Panc1 (cell line): Measurements from ENCODE around the gene THSD7B. TPM values are rescaled to one million over a fixed set of nuclear protein-coding genes. Genes with fewer than 3 reads are reported as not detected.

Source experiments
- ATAC-seq: fragments of 200-7000 bp; cut with Tn5 transposase; 2 replicates; pipeline ENCODE4 v1.9.1; 2020; ENCODE audit warnings: mild to moderate bottlenecking, moderate library complexity
- BruUV-seq: library from RNA; stranded (reverse); fragments of 400-500 nt; replicated peaks from 2 replicates; lab custom pipeline; 2021; lab: Mats Ljungman, UMichigan
- CTCF ChIA-PET: fragments of 300-600 bp; sonication (Branson Sonifier 250); formaldehyde crosslinking; loops from one replicate; lab custom pipeline; 2022; ENCODE audit warnings: antibody characterized with exemption; lab: Charles Lee
- POLR2A ChIA-PET: fragments of 300-600 bp; sonication (Branson Sonifier 250); formaldehyde crosslinking; loops from one replicate; lab custom pipeline; 2022; ENCODE audit warnings: antibody characterized with exemption; lab: Charles Lee
- DNase-seq: peaks from one replicate; pipeline ENCODE4 v3.0.0-alpha.2; 2010; ENCODE audit warnings: low read depth, low spot score
- H3K27ac ChIP-seq: 2 replicates; pipeline ENCODE4 v1.5.1; 2011; ENCODE audit warnings: mild to moderate bottlenecking, low read length, inconsistent platforms
- H3K27me3 ChIP-seq: fragments of 200-500 bp; sonication (Bioruptor generic); 2 replicates; pipeline ENCODE4 v1.6.0; 2014; ENCODE audit warnings: low read length, inconsistent platforms; ENCODE audit not compliant: control insufficient read depth, insufficient read depth
- H3K36me3 ChIP-seq: fragments of 200-500 bp; sonication (Bioruptor generic); 2 replicates; pipeline ENCODE4 v1.5.1; 2014; ENCODE audit warnings: inconsistent platforms, mild to moderate bottlenecking, low read length, moderate library complexity; ENCODE audit not compliant: control insufficient read depth, insufficient read depth
- H3K4me1 ChIP-seq: 2 replicates; pipeline ENCODE4 v1.5.1; 2011; ENCODE audit warnings: inconsistent platforms, mild to moderate bottlenecking, low read length, moderate library complexity; ENCODE audit not compliant: control insufficient read depth, insufficient read depth
- H3K4me3 ChIP-seq, 2 experiments: 2 replicates each; pipeline ENCODE4 v1.5.1; 2011 to 2012; ENCODE audit warnings: low read depth in 2 of 2, low read length in 2 of 2, mild to moderate bottlenecking in 2 of 2, inconsistent platforms in 1 of 2, moderate library complexity in 1 of 2
- H3K9me3 ChIP-seq: fragments of 200-500 bp; sonication (Bioruptor generic); 2 replicates; pipeline ENCODE4 v1.5.1; 2014; ENCODE audit warnings: low read depth, mild to moderate bottlenecking, inconsistent platforms, low read length, moderate library complexity; ENCODE audit not compliant: control insufficient read depth, insufficient read depth
- CTCF ChIP-seq: fragments of 450-650 bp; IDR thresholded peaks from 2 replicates; pipeline ENCODE4 v1.5.1; 2017; ENCODE audit warnings: mild to moderate bottlenecking
- POLR2AphosphoS5 ChIP-seq: IDR thresholded peaks from 2 replicates; pipeline ENCODE4 v1.6.1; 2012; ENCODE audit warnings: mild to moderate bottlenecking, low read depth, low read length, moderate library complexity
- REST ChIP-seq, 2 experiments: IDR thresholded peaks; 2 replicates each; pipeline ENCODE4 v1.6.1; 2011 to 2012; ENCODE audit warnings: low read depth in 2 of 2, control low read depth in 1 of 2, low read length in 1 of 2, mild to moderate bottlenecking in 1 of 2, moderate library complexity in 1 of 2; ENCODE audit not compliant: insufficient read depth in 1 of 2
- SIN3A ChIP-seq: IDR thresholded peaks from 2 replicates; pipeline ENCODE4 v1.6.1; 2012; ENCODE audit warnings: low read depth, mild to moderate bottlenecking, low read length, moderate library complexity, borderline replicate concordance; ENCODE audit not compliant: insufficient read depth
- TCF7L2 ChIP-seq: IDR thresholded peaks from 2 replicates; pipeline ENCODE4 v1.6.1; 2011; ENCODE audit warnings: mild to moderate bottlenecking, low read depth, low read length, inconsistent platforms
- in situ Hi-C: cut with HindIII; loops from 2 replicates; pipeline ENCODE4 v1.10.0; 2016; ENCODE audit warnings: low sequenced_read_pairs, low pct_unique_long_range_greater_than_20kb
- intact Hi-C: fragments of 100-400 bp; cut with micrococcal nuclease; formaldehyde crosslinking; loops from one replicate; pipeline ENCODE4 v1.10.0; 2022; ENCODE audit not compliant: unreplicated experiment
- total RNA-seq: library from RNA; stranded (reverse); gene quantifications from one replicate; pipeline ENCODE4 v1.2.1, GENCODE V29; 2021; ENCODE audit not compliant: unreplicated experiment

The THSD7B gene
- total RNA-seq, 1 experiment from 2014 or later, result not detected

- TF ChIP-seq TCF7L2 (no peak), REST (IDR thresholded peaks at IDR 0.05; ENCODE audit: insufficient read depth in 1 of 2, low read depth in 2 of 2, low read length in 1 of 2) (no peak), SIN3A (no peak), CTCF (no peak), POLR2AphosphoS5 (no peak)
- intact Hi-C loops, result no loop called here
- no peak for ATAC-seq
- Histone ChIP-seq H3K27ac (no peak overlapping the region), H3K27me3 (no peaks in the 10 kb centered on the region), H3K4me3 (no peak overlapping the region), H3K4me1 (no peaks in the 10 kb centered on the region), H3K9me3 (no peaks in the 10 kb centered on the region), H3K36me3 (no peaks in the 10 kb centered on the region)
- in situ Hi-C loops, result no loop called here
- BruUV-seq, result no TSS peak
- ChIA-PET CTCF (no interaction called here), POLR2A (no interaction called here)
- DNase-seq, result no peak
Measured at GRCh38 chr2:136935119-136935518, 169.8 kb downstream of the THSD7B start.

- CTCF ChIA-PET, result no interaction called here
- POLR2A ChIA-PET, result no interaction called here
- Histone ChIP-seq H3K27me3 (no peaks in the 10 kb centered on the region), H3K4me3 (no peak overlapping the region), H3K27ac (no peak overlapping the region), H3K36me3 (no peaks in the 10 kb centered on the region), H3K9me3 (no peaks in the 10 kb centered on the region), H3K4me1 (no peaks in the 10 kb centered on the region)
- TF ChIP-seq REST (IDR thresholded peaks at IDR 0.05; ENCODE audit: insufficient read depth in 1 of 2, low read depth in 2 of 2, low read length in 1 of 2), result no peak
- TF ChIP-seq CTCF, result no peak
- no peak for TF ChIP-seq POLR2AphosphoS5
- no peak for TF ChIP-seq SIN3A
- no peak for TF ChIP-seq TCF7L2
- intact Hi-C loops (no loop called here), in situ Hi-C loops (no loop called here)
- ATAC-seq, result no peak
- DNase-seq, result no peak
- no TSS peak for BruUV-seq
Measured at GRCh38 chr2:136956050-136956449, 190.7 kb downstream of the THSD7B start.
